Endodermal cell (in vitro differentiated cells): ENCODE data around the gene RNF220. TPM values are rescaled to one million over a fixed set of nuclear protein-coding genes. Genes with fewer than 3 reads are reported as not detected.

ENCODE experiments used
- DNase-seq: peaks from one replicate; pipeline ENCODE4 v3.0.0-alpha.2; 2017
- H3K27ac ChIP-seq: 2 replicates; pipeline ENCODE4 v1.5.1; 2013; ENCODE audit warnings: mild to moderate bottlenecking, low read depth, low read length, moderate library complexity
- H3K27me3 ChIP-seq: 2 replicates; pipeline ENCODE4 v1.6.1; 2013; ENCODE audit warnings: mild to moderate bottlenecking, low read length, moderate library complexity; ENCODE audit not compliant: insufficient read depth, control insufficient read depth, poor library complexity, severe bottlenecking
- H3K36me3 ChIP-seq: 2 replicates; pipeline ENCODE4 v1.7.0; 2013; ENCODE audit warnings: mild to moderate bottlenecking, low read length, moderate library complexity; ENCODE audit not compliant: control insufficient read depth, insufficient read depth
- H3K4me1 ChIP-seq: one replicate; pipeline ENCODE4 v1.7.0; 2013; ENCODE audit warnings: low read length; ENCODE audit not compliant: control insufficient read depth, insufficient read depth
- H3K4me3 ChIP-seq: 2 replicates; pipeline ENCODE4 v1.5.1; 2013; ENCODE audit warnings: mild to moderate bottlenecking, low read length, moderate library complexity
- H3K9ac ChIP-seq: 2 replicates; pipeline ENCODE4 v1.6.1; 2013; ENCODE audit warnings: mild to moderate bottlenecking, low read length, moderate library complexity; ENCODE audit not compliant: poor library complexity, severe bottlenecking; ENCODE audit errors: extremely low read depth
- H3K9me3 ChIP-seq: 2 replicates; pipeline ENCODE4 v1.6.1; 2013; ENCODE audit warnings: mild to moderate bottlenecking, low read length, moderate library complexity; ENCODE audit not compliant: control insufficient read depth
- H3K27ac Mint-ChIP-seq: 2 replicates; pipeline ENCODE4 v1.8.0; 2020; ENCODE audit warnings: mixed read lengths
- H3K27me3 Mint-ChIP-seq: 2 replicates; pipeline ENCODE4 v1.8.0; 2021; ENCODE audit warnings: mild to moderate bottlenecking, mixed read lengths; ENCODE audit not compliant: insufficient read depth
- H3K36me3 Mint-ChIP-seq: 2 replicates; pipeline ENCODE4 v1.8.0; 2020; ENCODE audit warnings: low read depth, mixed read lengths
- H3K4me1 Mint-ChIP-seq: 2 replicates; pipeline ENCODE4 v1.8.0; 2020; ENCODE audit warnings: mixed read lengths
- H3K4me3 Mint-ChIP-seq: 2 replicates; pipeline ENCODE4 v1.8.0; 2020; ENCODE audit warnings: mild to moderate bottlenecking, moderate library complexity, mixed read lengths
- H3K9me3 Mint-ChIP-seq: 2 replicates; pipeline ENCODE4 v1.8.0; 2020; ENCODE audit warnings: mild to moderate bottlenecking, mixed read lengths
- CTCF ChIP-seq: fragments of 200-600 bp; sonication (generic); conservative IDR thresholded peaks from 2 replicates; pipeline ENCODE4 v1.5.0; 2021; ENCODE audit warnings: antibody characterized with exemption, mild to moderate bottlenecking
- WGBS, 2 experiments: methylation state at CpG; one replicate each; pipeline versions ENCODE4 v1.1.5 to v1.1.7; 2013; ENCODE audit warnings: missing lambda C conversion rate in 2 of 2, mixed read lengths in 1 of 2; ENCODE audit not compliant: insufficient coverage in 1 of 2, insufficient read length in 1 of 2; 5-methylcytosine and 5-hydroxymethylcytosine counted together
- total RNA-seq, 2 donors: library from RNA; stranded (reverse); fragmentation: NEBNext Ultra II Directional in 1 of 2; extraction: Animal tissue kit (Norgen Biotek cat#: 25700) in 1 of 2; gene quantifications; 2 replicates in 1 of 2; 3 replicates in 1 of 2; pipeline ENCODE4 v1.2.1, GENCODE V29; 2021

The RNF220 gene
- total RNA-seq, 2 donors from 2014 or later, result 94.6 to 95.5 TPM

- peaks cover 82% of the 10 kb centered on the region for H3K36me3 ChIP-seq
- no peaks in the 10 kb centered on the region for H3K27me3 ChIP-seq
- no peaks in the 10 kb centered on the region for H3K4me1 ChIP-seq
- no peak for DNase-seq
- H3K27ac ChIP-seq, result no peak overlapping the region
- no peak overlapping the region for H3K9ac ChIP-seq
- Mint-ChIP-seq H3K4me1 (no peaks in the 10 kb centered on the region), H3K4me3 (no peak overlapping the region), H3K27me3 (no peaks in the 10 kb centered on the region), H3K9me3 (no peaks in the 10 kb centered on the region), H3K36me3 (peaks cover 73% of the 10 kb centered on the region), H3K27ac (no peak overlapping the region)
- TF ChIP-seq CTCF, result no peak
- H3K9me3 ChIP-seq, result no peaks in the 10 kb centered on the region
- 93 to 94% methylated on average over 5 to 12 of the region's 12 CpGs for WGBS, 2 experiments
- no peak overlapping the region for H3K4me3 ChIP-seq
Observed at GRCh38 chr1:44641126-44642102, 236.4 kb downstream of the RNF220 start.

- H3K36me3 Mint-ChIP-seq, result peaks cover 67% of the 10 kb centered on the region
- no peaks in the 10 kb centered on the region for H3K4me1 ChIP-seq
- H3K9me3 Mint-ChIP-seq, result no peaks in the 10 kb centered on the region
- TF ChIP-seq CTCF, result no peak
- H3K27ac ChIP-seq, result no peak overlapping the region
- no peaks in the 10 kb centered on the region for H3K27me3 Mint-ChIP-seq
- no peaks in the 10 kb centered on the region for H3K9me3 ChIP-seq
- no peak overlapping the region for H3K4me3 Mint-ChIP-seq
- H3K4me1 Mint-ChIP-seq, result no peaks in the 10 kb centered on the region
- H3K27ac Mint-ChIP-seq, result no peak overlapping the region
- H3K36me3 ChIP-seq, result peaks cover 74% of the 10 kb centered on the region
- no peak overlapping the region for H3K4me3 ChIP-seq
- no peaks in the 10 kb centered on the region for H3K27me3 ChIP-seq
- H3K9ac ChIP-seq, result no peak overlapping the region
- no peak for DNase-seq
- WGBS, 2 experiments, result 100% methylated on average over 2 of the region's 2 CpGs
Observed at GRCh38 chr1:44642255-44642654, 237.2 kb downstream of the RNF220 start.

GRCh38 chr1:44642925-44643324 is 237.9 kb downstream of the RNF220 start:
- H3K4me1 Mint-ChIP-seq, result no peaks in the 10 kb centered on the region
- 88 to 100% methylated on average over 2 to 3 of the region's 3 CpGs for WGBS, 2 experiments
- Histone ChIP-seq H3K36me3 (peaks cover 76% of the 10 kb centered on the region), H3K27me3 (no peaks in the 10 kb centered on the region), H3K4me1 (no peaks in the 10 kb centered on the region), H3K9ac (no peak overlapping the region), H3K9me3 (no peaks in the 10 kb centered on the region), H3K4me3 (no peak overlapping the region), H3K27ac (no peak overlapping the region)
- no peak overlapping the region for H3K27ac Mint-ChIP-seq
- no peaks in the 10 kb centered on the region for H3K9me3 Mint-ChIP-seq
- no peak for TF ChIP-seq CTCF
- H3K4me3 Mint-ChIP-seq, result no peak overlapping the region
- H3K27me3 Mint-ChIP-seq, result no peaks in the 10 kb centered on the region
- no peak for DNase-seq
- H3K36me3 Mint-ChIP-seq, result peaks cover 67% of the 10 kb centered on the region
